HG02798 (cell line): Measurements from ENCODE around the gene CYBB.

Experiments
- ATAC-seq: cut with Tn5 transposase; IDR thresholded peaks from one replicate; pipeline ENCODE4 v1.9.1; 2021; ENCODE audit warnings: mild to moderate bottlenecking; ENCODE audit not compliant: unreplicated experiment, poor library complexity

Gene CYBB

GRCh38 chrX:37829721-37830120, 49.9 kb downstream of the CYBB start:
- ATAC-seq = no peak

- no peak for ATAC-seq
These were observed 50.5 kb downstream of the CYBB start for GRCh38 chrX:37830371-37830770.

- ATAC-seq = no peak
These were observed 55.1 kb downstream of the CYBB start for GRCh38 chrX:37834937-37835336.

GRCh38 chrX:37840931-37841330, 61.1 kb downstream of the CYBB start:
- ATAC-seq = no peak

DNA sequence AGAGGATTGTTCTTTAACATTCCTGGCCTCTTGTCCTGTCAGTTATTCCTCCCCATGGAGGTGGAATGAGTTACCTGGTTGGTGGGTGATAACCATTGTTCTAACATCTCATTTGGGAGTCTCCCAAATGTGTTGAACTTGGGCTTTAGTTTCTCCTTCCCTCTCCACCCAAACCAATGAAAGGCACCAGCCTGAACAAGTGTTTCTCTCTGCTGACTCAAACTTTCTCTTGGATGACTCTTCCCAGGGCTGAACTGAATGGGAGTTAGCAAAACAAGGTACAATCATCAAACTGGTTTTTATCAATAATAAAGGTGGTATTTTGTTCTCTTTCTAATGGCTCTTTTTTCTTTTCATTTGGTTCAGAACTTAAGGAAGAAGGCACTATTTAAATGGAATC, 64.8 kb downstream of the CYBB start:
- no peak for ATAC-seq

DNA sequence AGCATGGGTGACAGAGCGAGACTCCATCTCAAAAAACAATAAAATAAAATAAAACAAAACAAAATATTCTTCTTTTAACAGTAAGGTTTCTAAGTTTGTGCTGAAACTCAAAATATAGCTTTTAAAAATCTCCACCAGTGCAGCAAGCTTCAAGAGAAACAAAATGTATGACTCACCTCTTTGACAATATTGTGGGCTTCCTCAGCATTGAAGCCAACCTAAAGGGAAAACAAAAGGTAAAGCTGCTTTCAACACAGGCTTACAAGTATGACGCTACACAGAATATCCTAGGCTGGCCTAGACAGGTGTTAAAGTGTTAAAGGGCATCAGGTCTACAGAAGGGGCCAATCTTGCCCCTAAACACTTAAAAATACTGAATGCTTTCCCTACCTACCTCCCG, 66.3 kb downstream of the CYBB start:
- ATAC-seq = no peak

DNA sequence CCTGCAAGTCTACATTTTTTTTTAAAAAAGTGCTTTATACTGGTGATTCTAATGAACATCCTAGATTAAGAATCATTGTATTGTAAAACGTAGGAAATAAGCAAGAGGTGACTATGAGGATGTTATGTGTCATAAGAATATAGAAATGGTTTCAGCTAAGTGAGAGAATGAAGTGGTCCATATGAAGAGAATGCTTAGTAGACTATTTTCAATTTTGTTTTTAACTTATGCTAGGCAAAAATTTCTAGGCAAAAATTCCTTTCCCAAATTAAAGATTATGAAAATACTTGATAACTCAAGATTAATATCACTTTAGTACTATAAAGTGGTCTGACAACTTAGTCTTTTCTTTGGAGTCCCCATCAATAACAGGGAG, 66.7 kb downstream of the CYBB start:
- ATAC-seq = no peak

DNA sequence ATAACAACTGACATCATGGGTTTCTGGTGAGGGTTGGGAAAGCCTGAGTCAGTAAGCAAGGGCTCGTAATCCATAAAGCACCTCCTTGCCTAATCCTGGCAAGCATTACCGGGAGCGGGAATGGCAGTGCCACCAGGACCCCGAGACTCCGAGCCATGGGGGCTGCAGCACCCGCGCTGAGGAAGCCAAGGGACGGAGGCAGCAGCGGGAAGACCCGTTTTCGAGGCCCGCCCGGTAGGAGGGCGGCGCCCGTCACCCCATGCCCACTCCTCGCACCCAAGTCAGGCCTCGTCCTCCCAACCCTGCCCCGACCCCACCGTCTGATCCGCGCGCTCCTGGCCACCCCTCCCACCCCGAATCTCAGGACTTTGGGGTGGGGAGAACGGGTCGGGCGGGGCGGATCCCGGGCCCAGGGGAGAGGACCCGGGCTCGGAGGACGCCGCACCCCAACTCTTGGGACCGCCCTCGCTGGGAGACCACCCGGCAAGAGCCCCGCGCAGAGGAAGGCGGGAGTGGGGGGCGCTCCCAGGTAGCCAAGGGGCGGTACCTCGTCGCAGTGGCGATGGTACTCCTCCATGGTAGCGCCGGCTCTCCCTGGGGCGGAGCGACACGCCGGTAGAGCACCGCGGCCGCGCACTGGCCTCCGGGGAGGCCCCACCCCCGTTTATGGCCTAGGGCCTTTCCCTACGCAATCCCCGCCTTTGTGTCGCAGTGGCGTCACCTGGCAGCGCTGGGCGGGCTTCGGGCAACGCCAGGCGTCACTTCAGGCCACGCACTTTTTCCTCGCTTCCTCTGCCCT, 67.3 kb downstream of the CYBB start, which contains the start of gene DYNLT3:
Gene DYNLT3 (minus strand): TSS at position 638 of the 799 bp plus-strand sequence. CDS start 61 bp downstream, at position 577.
- peak; percentile 100 for ATAC-seq

GRCh38 chrX:37847733-37848197, 67.9 kb downstream of the CYBB start:
- ATAC-seq = no peak

GRCh38 chrX:37854148-37854547, 74.3 kb downstream of the CYBB start:
- no peak for ATAC-seq

GRCh38 chrX:37854748-37855147, 74.9 kb downstream of the CYBB start:
- no peak for ATAC-seq

DNA sequence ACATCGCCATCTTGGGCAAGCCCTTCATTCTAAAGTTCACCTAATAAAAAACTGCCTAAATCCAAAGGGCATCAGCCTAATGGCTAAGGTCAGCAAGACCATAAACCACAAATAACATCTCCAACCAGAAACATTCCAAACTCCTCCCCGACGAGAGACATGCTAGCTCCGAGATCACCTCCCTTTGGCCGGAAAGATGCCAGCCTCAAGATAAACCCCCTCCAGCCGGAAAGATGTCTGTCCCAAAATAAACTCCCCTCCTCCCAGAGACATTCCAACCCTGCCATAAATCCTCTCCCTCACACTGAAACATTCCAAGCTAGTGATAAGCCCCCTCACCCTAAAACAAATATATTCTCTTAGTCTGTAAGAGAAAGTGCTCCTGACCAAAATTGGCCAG, 80.9 kb downstream of the CYBB start:
- ATAC-seq = no peak

DNA sequence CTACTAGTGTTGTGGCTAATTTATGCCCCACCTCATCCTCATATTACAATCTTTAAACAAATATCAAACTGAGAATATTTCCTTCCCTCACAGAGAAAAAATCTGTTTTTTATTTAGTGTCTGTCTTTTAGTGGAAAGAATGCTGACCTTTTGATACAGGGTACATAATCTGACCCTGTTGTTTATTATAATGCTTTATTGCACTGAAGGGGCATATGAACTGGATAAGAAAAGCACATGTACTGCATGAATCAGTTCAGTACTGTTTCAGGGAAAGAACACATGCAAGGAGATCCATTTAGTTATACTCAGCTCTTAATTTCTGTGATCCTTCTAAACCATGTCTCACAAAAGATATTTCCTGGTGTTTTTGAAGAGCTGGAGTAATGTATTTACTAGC, 83.0 kb downstream of the CYBB start:
- ATAC-seq = no peak
